DOHH2 (cell line): ENCODE measurements around the gene OR2L2.

Experiments used
- H3F3A ChIP-seq: fragments of 200-600 bp; sonication (generic), shearing (Covaris generic); 2 replicates; pipeline ENCODE4 v1.6.0; 2016; ENCODE audit warnings: antibody characterized with exemption, mild to moderate bottlenecking; ENCODE audit not compliant: control insufficient read depth, insufficient read depth
- H3K27ac ChIP-seq: fragments of 200-600 bp; sonication (generic); 2 replicates; pipeline ENCODE4 v1.5.1; 2014; ENCODE audit warnings: low read depth, mild to moderate bottlenecking, low read length, moderate library complexity
- H3K27me3 ChIP-seq: fragments of 200-600 bp; sonication (generic); 2 replicates; pipeline ENCODE4 v1.6.1; 2014; ENCODE audit warnings: mild to moderate bottlenecking, low read length, mixed read lengths; ENCODE audit not compliant: control insufficient read depth
- H3K36me3 ChIP-seq: fragments of 200-600 bp; sonication (generic); 2 replicates; pipeline ENCODE4 v1.6.1; 2014; ENCODE audit warnings: mild to moderate bottlenecking, low read length, moderate library complexity, mixed read lengths; ENCODE audit not compliant: control insufficient read depth
- H3K4me1 ChIP-seq: fragments of 200-600 bp; sonication (generic); 2 replicates; pipeline ENCODE4 v1.6.1; 2014; ENCODE audit warnings: mild to moderate bottlenecking, low read length, mixed read lengths; ENCODE audit not compliant: control insufficient read depth
- H3K4me2 ChIP-seq: fragments of 200-600 bp; sonication (generic); 2 replicates; pipeline ENCODE4 v1.6.0; 2014; ENCODE audit warnings: mild to moderate bottlenecking, low read length, moderate library complexity
- H3K4me3 ChIP-seq: fragments of 200-600 bp; sonication (generic); 2 replicates; pipeline ENCODE4 v1.5.1; 2014; ENCODE audit warnings: mild to moderate bottlenecking, low read length, mixed read lengths
- H3K79me2 ChIP-seq: fragments of 200-600 bp; sonication (generic); 2 replicates; pipeline ENCODE4 v1.6.1; 2014; ENCODE audit warnings: mild to moderate bottlenecking, low read length, mixed read lengths; ENCODE audit not compliant: control insufficient read depth
- H3K9me2 ChIP-seq: fragments of 200-600 bp; sonication (generic); replicated peaks from 2 replicates; pipeline ENCODE4 v1.6.1; 2014; ENCODE audit warnings: mild to moderate bottlenecking, low read length, mixed read lengths; ENCODE audit not compliant: control insufficient read depth
- H3K9me3 ChIP-seq: fragments of 200-600 bp; sonication (generic); 2 replicates; pipeline ENCODE4 v1.6.1; 2014; ENCODE audit warnings: antibody characterized with exemption, low read length, mixed read lengths; ENCODE audit not compliant: control insufficient read depth, insufficient read depth
- H4K20me1 ChIP-seq: fragments of 200-600 bp; sonication (generic); 2 replicates; pipeline ENCODE4 v1.6.0; 2014; ENCODE audit warnings: low read depth, mild to moderate bottlenecking, antibody characterized with exemption, low read length, moderate library complexity; ENCODE audit not compliant: control insufficient read depth, insufficient read depth
- EZH2phosphoT487 ChIP-seq: fragments of 200-600 bp; sonication (generic); IDR thresholded peaks from 2 replicates; pipeline ENCODE4 v1.6.1; 2017; ENCODE audit warnings: borderline replicate concordance, mild to moderate bottlenecking, antibody characterized with exemption, low read length, moderate library complexity, mixed read lengths
- TF ChIP-seq, protein P1 (sequence below): fragments of 200-600 bp; sonication (generic); IDR thresholded peaks from one replicate; pipeline ENCODE4 v1.5.1; 2014; ENCODE audit warnings: antibody characterized with exemption, mild to moderate bottlenecking, low read depth, low read length; ENCODE audit not compliant: poor library complexity, severe bottlenecking

The OR2L2 gene

DNA sequence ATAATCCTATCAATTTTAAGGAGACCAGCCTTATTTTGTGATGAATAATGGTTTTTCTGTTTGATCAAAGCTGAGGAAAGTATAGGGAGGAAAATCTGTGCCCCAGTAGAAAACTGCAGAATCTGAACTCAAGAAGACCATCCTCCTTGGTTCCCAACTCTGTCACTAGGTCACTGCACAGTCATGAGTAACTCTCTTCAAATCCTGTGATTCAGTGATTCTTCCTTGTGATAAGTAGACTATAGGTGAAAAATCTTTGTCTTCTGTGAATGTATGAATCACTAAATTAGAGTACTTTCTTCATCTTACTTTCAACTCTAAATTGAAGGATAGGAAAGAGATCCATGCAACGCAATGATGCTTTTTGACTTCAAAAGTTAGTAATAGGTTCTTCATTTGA, 29.7 kb upstream of the OR2L2 start:
- Histone ChIP-seq H3F3A (no peaks in the 10 kb centered on the region), H3K79me2 (no peaks in the 10 kb centered on the region), H3K4me3 (no peak overlapping the region), H3K4me1 (no peaks in the 10 kb centered on the region), H4K20me1 (no peaks in the 10 kb centered on the region), H3K27ac (no peak overlapping the region), H3K36me3 (no peaks in the 10 kb centered on the region), H3K9me2 (no peaks in the 10 kb centered on the region), H3K4me2 (no peak overlapping the region), H3K9me3 (no peaks in the 10 kb centered on the region), H3K27me3 (no peaks in the 10 kb centered on the region)
- TF ChIP-seq, protein P1, sequence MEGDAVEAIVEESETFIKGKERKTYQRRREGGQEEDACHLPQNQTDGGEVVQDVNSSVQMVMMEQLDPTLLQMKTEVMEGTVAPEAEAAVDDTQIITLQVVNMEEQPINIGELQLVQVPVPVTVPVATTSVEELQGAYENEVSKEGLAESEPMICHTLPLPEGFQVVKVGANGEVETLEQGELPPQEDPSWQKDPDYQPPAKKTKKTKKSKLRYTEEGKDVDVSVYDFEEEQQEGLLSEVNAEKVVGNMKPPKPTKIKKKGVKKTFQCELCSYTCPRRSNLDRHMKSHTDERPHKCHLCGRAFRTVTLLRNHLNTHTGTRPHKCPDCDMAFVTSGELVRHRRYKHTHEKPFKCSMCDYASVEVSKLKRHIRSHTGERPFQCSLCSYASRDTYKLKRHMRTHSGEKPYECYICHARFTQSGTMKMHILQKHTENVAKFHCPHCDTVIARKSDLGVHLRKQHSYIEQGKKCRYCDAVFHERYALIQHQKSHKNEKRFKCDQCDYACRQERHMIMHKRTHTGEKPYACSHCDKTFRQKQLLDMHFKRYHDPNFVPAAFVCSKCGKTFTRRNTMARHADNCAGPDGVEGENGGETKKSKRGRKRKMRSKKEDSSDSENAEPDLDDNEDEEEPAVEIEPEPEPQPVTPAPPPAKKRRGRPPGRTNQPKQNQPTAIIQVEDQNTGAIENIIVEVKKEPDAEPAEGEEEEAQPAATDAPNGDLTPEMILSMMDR, result no peak
- no peak for TF ChIP-seq EZH2phosphoT487

DNA sequence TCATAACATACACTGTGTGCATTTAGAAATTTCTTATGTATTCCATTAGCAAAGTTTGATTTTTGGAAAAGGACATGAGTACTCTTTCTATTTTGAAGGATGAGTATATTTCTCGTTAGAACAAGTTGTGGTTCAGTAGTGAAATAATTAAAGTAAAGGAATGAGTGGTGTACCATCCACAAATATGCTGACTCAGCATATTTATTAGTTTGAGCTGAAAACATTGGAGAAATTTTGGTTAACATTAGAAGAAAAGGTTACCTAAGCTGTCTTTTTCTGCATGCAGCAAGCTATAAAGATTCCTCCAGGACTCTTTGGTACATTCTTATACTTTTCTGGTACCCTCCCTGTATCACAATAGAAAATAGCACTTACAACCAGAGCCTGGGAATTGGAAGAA, 22.1 kb upstream of the OR2L2 start:
- Histone ChIP-seq H4K20me1 (no peaks in the 10 kb centered on the region), H3K9me2 (no peaks in the 10 kb centered on the region; the same call in 1 of the 2 replicates), H3K4me1 (no peaks in the 10 kb centered on the region), H3K9me3 (peaks cover 4% of the 10 kb centered on the region; the same call in 1 of the 2 replicates), H3K79me2 (no peaks in the 10 kb centered on the region), H3K4me2 (no peak overlapping the region), H3K27ac (no peak overlapping the region), H3K4me3 (no peak overlapping the region), H3F3A (no peaks in the 10 kb centered on the region), H3K36me3 (no peaks in the 10 kb centered on the region), H3K27me3 (no peaks in the 10 kb centered on the region)
- TF ChIP-seq EZH2phosphoT487, result no peak
- TF ChIP-seq, protein P1, result no peak

DNA sequence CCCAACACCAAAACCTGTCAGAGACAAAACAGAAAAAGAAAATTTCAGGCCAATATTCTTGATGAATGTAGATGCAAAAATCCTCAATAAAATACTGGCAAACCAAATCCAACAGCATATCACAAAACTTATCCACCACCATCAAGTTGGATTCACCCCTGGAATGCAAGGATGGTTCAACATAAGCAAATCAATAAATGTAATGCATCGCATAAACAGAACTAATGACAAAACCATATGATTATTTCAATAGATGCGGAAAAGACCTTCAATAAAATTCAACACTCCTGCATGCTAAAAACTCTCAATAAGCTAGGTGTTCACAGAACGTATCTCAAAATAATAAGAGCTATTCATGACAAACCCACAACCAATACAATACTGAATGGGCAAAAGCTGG, 20.2 kb upstream of the OR2L2 start:
- H3K27ac ChIP-seq, result no peak overlapping the region
- no peak overlapping the region for H3K4me2 ChIP-seq
- H3K4me3 ChIP-seq, result no peak overlapping the region
- H3K36me3 ChIP-seq, result no peaks in the 10 kb centered on the region
- H3K9me3 ChIP-seq, result peaks cover 4% of the 10 kb centered on the region; the same call in 1 of the 2 replicates
- H3K9me2 ChIP-seq, result no peaks in the 10 kb centered on the region; the same call in 1 of the 2 replicates
- no peaks in the 10 kb centered on the region for H3K4me1 ChIP-seq
- no peaks in the 10 kb centered on the region for H4K20me1 ChIP-seq
- TF ChIP-seq, protein P1, result no peak
- no peak for TF ChIP-seq EZH2phosphoT487
- H3K27me3 ChIP-seq, result no peaks in the 10 kb centered on the region
- H3F3A ChIP-seq, result no peaks in the 10 kb centered on the region
- H3K79me2 ChIP-seq, result no peaks in the 10 kb centered on the region
